GM06990 (cell line): ENCODE results near the gene POMGNT1.

Source experiments
- DNase-seq: peaks from one replicate; pipeline ENCODE4 v3.0.0-alpha.2; 2011; ENCODE audit not compliant: insufficient read length; ENCODE audit errors: extremely low read depth
- H3K27me3 ChIP-seq: replicated peaks from 2 replicates; pipeline ENCODE4 v1.6.0; 2011; ENCODE audit warnings: low read length; ENCODE audit not compliant: control insufficient read depth, insufficient read depth
- H3K36me3 ChIP-seq: 2 replicates; pipeline ENCODE4 v1.5.1; 2011; ENCODE audit warnings: low read length; ENCODE audit not compliant: control insufficient read depth, insufficient read depth
- H3K4me3 ChIP-seq: replicated peaks from 2 replicates; pipeline ENCODE4 v1.5.1; 2011; ENCODE audit warnings: low read depth, mild to moderate bottlenecking, control low read depth, low read length
- CTCF ChIP-seq: IDR thresholded peaks from 2 replicates; pipeline ENCODE4 v1.5.1; 2011; ENCODE audit warnings: low read length, control low read depth, mild to moderate bottlenecking, inconsistent platforms; ENCODE audit not compliant: insufficient read depth, poor library complexity, severe bottlenecking

Gene POMGNT1

GRCh38 chr1:46211051-46211450 is 12.8 kb upstream of the POMGNT1 start:
- Histone ChIP-seq H3K4me3 (no peak overlapping the region), H3K27me3 (no peaks in the 10 kb centered on the region), H3K36me3 (no peaks in the 10 kb centered on the region)
- DNase-seq, result no peak
- TF ChIP-seq CTCF, result no peak

- H3K27me3 ChIP-seq, result no peaks in the 10 kb centered on the region
- no peaks in the 10 kb centered on the region for H3K36me3 ChIP-seq
- no peak overlapping the region for H3K4me3 ChIP-seq
- DNase-seq, result no peak
- TF ChIP-seq CTCF, result no peak
Observed at GRCh38 chr1:46210561-46210960, 12.3 kb upstream of the POMGNT1 start.

- H3K4me3 ChIP-seq, result no peak overlapping the region
- no peak for DNase-seq
- no peak for TF ChIP-seq CTCF
- H3K27me3 ChIP-seq, result no peaks in the 10 kb centered on the region
- no peaks in the 10 kb centered on the region for H3K36me3 ChIP-seq
Observed at GRCh38 chr1:46206399-46206798, 8.2 kb upstream of the POMGNT1 start.

- Histone ChIP-seq H3K27me3 (no peaks in the 10 kb centered on the region), H3K36me3 (no peaks in the 10 kb centered on the region), H3K4me3 (no peak overlapping the region)
- TF ChIP-seq CTCF, result no peak
- DNase-seq, result no peak
Observed at GRCh38 chr1:46205791-46206190, 7.6 kb upstream of the POMGNT1 start.

DNA sequence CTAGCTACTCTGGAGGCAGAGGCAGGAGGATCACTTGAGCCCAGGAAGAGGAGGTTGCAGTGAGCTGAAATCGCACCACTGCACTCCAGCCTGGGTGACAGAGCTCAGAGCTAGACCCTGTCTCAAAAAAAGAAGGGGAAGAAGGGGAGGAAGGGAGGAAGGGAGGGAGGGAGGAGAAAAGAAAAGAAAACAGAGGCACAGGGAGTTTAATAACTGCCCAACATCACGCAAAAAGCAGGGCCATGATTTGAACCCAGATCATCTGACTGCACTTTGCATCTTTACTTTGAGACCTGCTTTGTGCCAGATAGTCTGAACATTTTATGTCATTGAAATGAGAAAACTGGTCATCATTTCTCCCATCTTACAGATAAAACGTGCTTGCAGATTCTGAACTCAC is 6.9 kb upstream of the POMGNT1 start:
- TF ChIP-seq CTCF, result no peak
- no peaks in the 10 kb centered on the region for H3K27me3 ChIP-seq
- H3K36me3 ChIP-seq, result no peaks in the 10 kb centered on the region
- no peak overlapping the region for H3K4me3 ChIP-seq
- DNase-seq, result no peak

DNA sequence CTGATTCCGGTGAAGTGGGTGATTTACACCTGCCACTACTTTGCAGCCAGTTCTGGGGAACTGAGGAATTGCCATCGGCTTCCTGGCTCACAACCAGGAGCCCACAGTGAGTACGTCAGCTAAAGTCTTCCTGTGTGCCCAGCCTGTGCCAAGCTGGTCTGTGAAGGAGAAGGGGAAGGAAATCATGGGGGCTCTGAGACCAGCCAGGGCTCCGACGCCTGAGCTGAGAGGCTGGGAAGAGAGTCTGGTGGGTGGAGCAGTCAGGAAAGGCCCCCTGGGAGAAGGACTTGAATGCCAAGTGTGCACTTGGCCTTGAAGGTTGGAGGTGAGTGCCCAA is 6.1 kb upstream of the POMGNT1 start:
- no peak for DNase-seq
- TF ChIP-seq CTCF, result no peak
- no peaks in the 10 kb centered on the region for H3K36me3 ChIP-seq
- no peaks in the 10 kb centered on the region for H3K27me3 ChIP-seq
- H3K4me3 ChIP-seq, result no peak overlapping the region
